RWPE2 (cell line): ENCODE data around the gene KDM6B.

Source experiments
- ATAC-seq: fragments of 200-7000 bp; cut with Tn5 transposase; 3 replicates; pipeline ENCODE4 v1.9.1; 2021; ENCODE audit warnings: low read depth
- DNase-seq: peaks from one replicate; pipeline ENCODE4 v3.0.0-alpha.2; 2020; ENCODE audit warnings: low spot score
- H3K27ac ChIP-seq: fragments of 450-650 bp; 2 replicates; pipeline ENCODE4 v1.5.1; 2017; ENCODE audit warnings: mild to moderate bottlenecking; ENCODE audit not compliant: poor library complexity, severe bottlenecking
- H3K27me3 ChIP-seq: fragments of 250-450 bp; sonication (Bioruptor Pico); 2 replicates; pipeline ENCODE4 v1.5.1; 2021; ENCODE audit warnings: mild to moderate bottlenecking, moderate library complexity; ENCODE audit not compliant: insufficient read depth, poor library complexity, severe bottlenecking
- H3K36me3 ChIP-seq: fragments of 250-450 bp; sonication (Bioruptor Pico); 2 replicates; pipeline ENCODE4 v1.5.1; 2020; ENCODE audit warnings: low read depth, mild to moderate bottlenecking, moderate library complexity
- H3K4me1 ChIP-seq: fragments of 250-450 bp; sonication (Bioruptor Pico); 2 replicates; pipeline ENCODE4 v1.5.1; 2021; ENCODE audit warnings: mild to moderate bottlenecking, moderate library complexity; ENCODE audit not compliant: insufficient read depth, poor library complexity, severe bottlenecking
- H3K4me3 ChIP-seq: fragments of 250-450 bp; sonication (Bioruptor Pico); 2 replicates; pipeline ENCODE4 v1.5.1; 2021; ENCODE audit warnings: mild to moderate bottlenecking, moderate library complexity; ENCODE audit not compliant: severe bottlenecking
- H3K9me3 ChIP-seq: fragments of 250-450 bp; sonication (Bioruptor Pico); 2 replicates; pipeline ENCODE4 v1.5.1; 2021; ENCODE audit warnings: mild to moderate bottlenecking, moderate library complexity; ENCODE audit not compliant: severe bottlenecking
- CTCF ChIP-seq: fragments of 450-650 bp; IDR thresholded peaks from one replicate; pipeline ENCODE4 v1.5.1; 2017; ENCODE audit warnings: mild to moderate bottlenecking, moderate library complexity; ENCODE audit not compliant: poor library complexity, severe bottlenecking

Gene KDM6B

GRCh38 chr17:7849130-7849750 is 15.2 kb downstream of the KDM6B start:
- Histone ChIP-seq H3K4me1 (no peaks in the 10 kb centered on the region), H3K27ac (no peak overlapping the region), H3K9me3 (no peaks in the 10 kb centered on the region), H3K4me3 (no peak overlapping the region), H3K27me3 (no peaks in the 10 kb centered on the region), H3K36me3 (peaks cover 59% of the 10 kb centered on the region)
- DNase-seq: no peak
- no peak for TF ChIP-seq CTCF
- no peak for ATAC-seq

- Histone ChIP-seq H3K36me3 (peaks cover 61% of the 10 kb centered on the region), H3K4me1 (no peaks in the 10 kb centered on the region), H3K27me3 (no peaks in the 10 kb centered on the region), H3K27ac (no peak overlapping the region), H3K9me3 (no peaks in the 10 kb centered on the region), H3K4me3 (no peak overlapping the region)
- TF ChIP-seq CTCF: no peak
- DNase-seq: no peak
- ATAC-seq: no peak
These were observed 15.9 kb downstream of the KDM6B start for GRCh38 chr17:7849751-7850504.

DNA sequence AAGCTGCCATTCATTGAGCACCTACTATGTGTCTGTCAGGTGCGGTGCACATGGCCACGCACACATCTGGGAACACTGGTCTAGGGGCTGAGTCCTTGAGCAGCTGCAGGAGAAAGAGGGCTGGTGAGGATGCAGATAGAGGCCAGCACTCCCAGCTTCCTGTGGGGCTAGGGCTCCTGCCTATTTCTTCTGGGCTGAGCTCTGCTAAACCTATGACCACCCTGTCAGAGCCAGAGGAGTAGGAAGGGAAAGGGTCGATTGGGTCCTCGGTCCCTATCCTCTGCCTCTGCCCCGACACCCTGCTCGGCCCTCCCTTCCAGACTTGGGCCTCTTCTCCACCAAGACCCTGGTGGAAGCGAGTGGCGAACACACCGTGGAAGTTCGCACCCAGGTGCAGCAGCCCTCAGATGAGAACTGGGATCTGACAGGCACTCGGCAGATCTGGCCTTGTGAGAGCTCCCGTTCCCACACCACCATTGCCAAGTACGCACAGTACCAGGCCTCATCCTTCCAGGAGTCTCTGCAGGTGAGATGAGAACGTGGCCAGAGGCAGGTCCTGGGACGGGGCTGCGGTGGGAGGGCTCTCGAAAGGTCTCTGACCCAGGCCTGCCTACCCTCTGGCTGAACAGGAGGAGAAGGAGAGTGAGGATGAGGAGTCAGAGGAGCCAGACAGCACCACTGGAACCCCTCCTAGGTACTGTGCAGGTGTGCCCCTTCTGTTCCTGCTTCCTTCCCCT is 16.9 kb downstream of the KDM6B start:
- DNase-seq (no peak), ATAC-seq (peak; percentile 5; the same call in 1 of the 3 replicates)
- Histone ChIP-seq H3K27me3 (no peaks in the 10 kb centered on the region), H3K27ac (no peak overlapping the region), H3K4me1 (no peaks in the 10 kb centered on the region), H3K9me3 (no peaks in the 10 kb centered on the region), H3K4me3 (no peak overlapping the region), H3K36me3 (peaks cover 58% of the 10 kb centered on the region)
- no peak for TF ChIP-seq CTCF

DNA sequence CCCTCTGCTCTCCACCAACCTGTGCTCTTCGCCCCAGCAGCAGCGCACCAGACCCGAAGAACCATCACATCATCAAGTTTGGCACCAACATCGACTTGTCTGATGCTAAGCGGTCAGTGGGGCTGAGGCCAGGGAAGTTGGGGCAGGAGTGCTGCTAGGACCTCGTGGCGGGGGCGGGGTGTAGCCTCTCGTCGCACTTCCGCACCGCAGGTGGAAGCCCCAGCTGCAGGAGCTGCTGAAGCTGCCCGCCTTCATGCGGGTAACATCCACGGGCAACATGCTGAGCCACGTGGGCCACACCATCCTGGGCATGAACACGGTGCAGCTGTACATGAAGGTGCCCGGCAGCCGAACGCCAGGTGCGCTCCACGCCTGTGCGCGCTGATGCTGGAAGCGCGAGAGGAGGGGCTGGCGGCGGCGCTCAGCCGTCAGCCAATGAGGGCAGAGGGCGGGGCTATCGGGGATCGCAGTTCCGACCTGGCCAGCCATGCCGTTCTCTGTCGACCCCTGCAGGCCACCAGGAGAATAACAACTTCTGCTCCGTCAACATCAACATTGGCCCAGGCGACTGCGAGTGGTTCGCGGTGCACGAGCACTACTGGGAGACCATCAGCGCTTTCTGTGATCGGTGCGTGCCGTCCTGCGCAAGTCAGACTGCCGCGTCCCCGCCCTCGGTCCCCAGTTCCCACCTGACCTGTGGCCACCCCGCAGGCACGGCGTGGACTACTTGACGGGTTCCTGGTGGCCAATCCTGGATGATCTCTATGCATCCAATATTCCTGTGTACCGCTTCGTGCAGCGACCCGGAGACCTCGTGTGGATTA is 17.6 kb downstream of the KDM6B start:
- ATAC-seq: peak; percentile 84
- Histone ChIP-seq H3K27ac (no peak overlapping the region), H3K4me1 (no peaks in the 10 kb centered on the region), H3K9me3 (no peaks in the 10 kb centered on the region), H3K36me3 (peaks cover 58% of the 10 kb centered on the region), H3K27me3 (no peaks in the 10 kb centered on the region), H3K4me3 (peak overlapping the region; percentile 6)
- peak; percentile 91 for DNase-seq
- peak; percentile 97 for TF ChIP-seq CTCF
